OCI-LY3 (cell line): ENCODE results near the gene TDRKH.
"Not testable (repeated sequence)": the region's sequence is repeated elsewhere in the genome, so short reads cannot be mapped to it uniquely, and the experiment has no call there.

Source experiments
- H2AFZ ChIP-seq: fragments of 200-600, 300-600 bp; shearing (Covaris generic); 2 replicates; pipeline ENCODE4 v1.6.0; 2014; ENCODE audit warnings: antibody characterized with exemption, low read depth, low read length
- H3K27ac ChIP-seq: fragments of 200-600, 300-600 bp; sonication (generic); 2 replicates; pipeline ENCODE4 v1.5.1; 2014; ENCODE audit warnings: mild to moderate bottlenecking, low read length, moderate library complexity, mixed read lengths
- H3K27me3 ChIP-seq: fragments of 200-600, 300-600 bp; sonication (generic); 2 replicates; pipeline ENCODE4 v1.6.1; 2014; ENCODE audit warnings: low read depth, low read length, mixed read lengths
- H3K36me3 ChIP-seq: fragments of 200-600, 300-600 bp; sonication (generic); replicated peaks from 2 replicates; pipeline ENCODE3; 2014; ENCODE audit warnings: low read depth, low read length, mixed read lengths
- H3K4me1 ChIP-seq: fragments of 300-600, 200-600 bp; sonication (generic); 2 replicates; pipeline ENCODE4 v1.6.1; 2014; ENCODE audit warnings: low read length, mixed read lengths
- H3K4me2 ChIP-seq: fragments of 200-600, 300-600 bp; sonication (generic); 2 replicates; pipeline ENCODE4 v1.6.1; 2014; ENCODE audit warnings: low read length, mixed read lengths
- H3K4me3 ChIP-seq: fragments of 300-600, 200-600 bp; sonication (generic); 2 replicates; pipeline ENCODE4 v1.5.1; 2014; ENCODE audit warnings: antibody characterized with exemption, mild to moderate bottlenecking, low read length, moderate library complexity
- H3K79me2 ChIP-seq: fragments of 300-600, 200-600 bp; shearing (Covaris generic); 2 replicates; pipeline ENCODE4 v1.6.1; 2014; ENCODE audit warnings: mild to moderate bottlenecking, low read length, mixed read lengths
- H3K9ac ChIP-seq: fragments of 300-600, 200-600 bp; shearing (Covaris generic); 2 replicates; pipeline ENCODE4 v1.6.0; 2014; ENCODE audit warnings: mild to moderate bottlenecking, low read length, moderate library complexity
- H3K9me3 ChIP-seq: fragments of 200-600, 300-600 bp; shearing (Covaris generic); 2 replicates; pipeline ENCODE4 v1.6.1; 2014; ENCODE audit warnings: low read length, mixed read lengths; ENCODE audit not compliant: insufficient read depth
- H4K20me1 ChIP-seq: fragments of 200-600, 300-600 bp; sonication (generic); 2 replicates; pipeline ENCODE4 v1.6.1; 2016; ENCODE audit warnings: low read length, mixed read lengths; ENCODE audit not compliant: insufficient read depth
- CTCF ChIP-seq: fragments of 200-600, 300-600 bp; sonication (generic); IDR thresholded peaks from 2 replicates; pipeline ENCODE4 v1.5.1; 2014; ENCODE audit warnings: antibody characterized with exemption, low read length, low read depth
- EZH2phosphoT487 ChIP-seq: fragments of 200-600 bp; shearing (Covaris generic); IDR thresholded peaks from 2 replicates; pipeline ENCODE4 v1.6.1; 2018; ENCODE audit warnings: antibody characterized with exemption, mixed run types, low read depth

The TDRKH gene

GRCh38 chr1:151737026-151737425 lies 53.3 kb downstream of the TDRKH start:
- Histone ChIP-seq H3K36me3 (peaks cover 3% of the 10 kb centered on the region), H3K9me3 (peaks cover 13% of the 10 kb centered on the region; the same call in 1 of the 2 replicates), H4K20me1 (no peaks in the 10 kb centered on the region), H3K27me3 (no peaks in the 10 kb centered on the region), H3K9ac (no peak overlapping the region), H3K27ac (no peak overlapping the region), H3K4me1 (no peaks in the 10 kb centered on the region), H3K4me2 (no peak overlapping the region), H3K79me2 (no peaks in the 10 kb centered on the region), H2AFZ (no peak overlapping the region), H3K4me3 (no peak overlapping the region)
- TF ChIP-seq EZH2phosphoT487 (no peak), CTCF (no peak)

DNA sequence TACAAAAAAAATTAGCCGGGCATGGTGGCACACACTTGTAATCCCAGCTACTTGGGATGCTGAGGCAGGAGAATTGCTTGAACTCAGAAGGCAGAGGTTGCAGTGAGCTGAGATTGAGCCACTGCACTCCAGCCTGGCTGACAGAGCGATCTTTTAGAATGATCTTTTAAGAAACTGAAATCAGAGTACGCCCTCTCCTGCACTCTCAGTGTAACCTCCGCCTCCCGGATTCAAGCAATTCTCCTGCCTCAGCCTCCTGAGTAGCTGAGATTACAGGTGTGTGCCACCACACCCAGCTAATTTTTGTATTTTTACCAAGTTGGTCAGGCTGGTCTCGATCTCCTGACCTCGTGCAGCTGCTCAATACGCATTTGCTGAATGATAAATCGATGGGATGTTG lies 56.3 kb downstream of the TDRKH start:
- not testable (repeated sequence) for H4K20me1 ChIP-seq, H3K79me2 ChIP-seq

DNA sequence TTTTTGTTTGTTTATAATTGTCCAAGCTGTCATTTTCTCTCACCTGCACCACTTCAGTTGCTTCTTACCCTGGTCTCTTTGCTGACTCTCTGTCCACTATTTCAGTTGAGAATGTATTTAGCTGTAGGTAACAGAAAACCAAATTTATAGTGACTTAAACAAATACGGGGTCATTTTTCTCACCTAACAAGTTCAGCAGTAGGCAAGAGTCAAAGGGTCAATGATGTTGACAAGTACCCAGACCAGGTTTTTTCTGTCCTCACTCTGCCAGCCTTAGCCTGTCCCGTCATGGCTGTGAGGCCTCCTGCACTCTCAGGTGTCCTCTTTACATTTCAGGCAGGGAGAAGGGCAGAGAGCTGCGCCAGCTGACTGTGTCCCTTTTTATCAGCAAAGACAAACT lies 57.2 kb downstream of the TDRKH start:
- H3K36me3 ChIP-seq, result peaks cover 3% of the 10 kb centered on the region
- peaks cover 12% of the 10 kb centered on the region; the same call in 1 of the 2 replicates for H3K9me3 ChIP-seq
- no peaks in the 10 kb centered on the region for H3K4me1 ChIP-seq
- no peak overlapping the region for H3K4me2 ChIP-seq
- TF ChIP-seq EZH2phosphoT487 (no peak), CTCF (no peak)
- H3K27ac ChIP-seq, result no peak overlapping the region
- H3K27me3 ChIP-seq, result peaks cover 16% of the 10 kb centered on the region
- H3K79me2 ChIP-seq, result no peaks in the 10 kb centered on the region
- H3K9ac ChIP-seq, result no peak overlapping the region
- no peak overlapping the region for H2AFZ ChIP-seq
- no peaks in the 10 kb centered on the region for H4K20me1 ChIP-seq
- no peak overlapping the region for H3K4me3 ChIP-seq

More for the DNA sequence above, 56.3 kb downstream of the TDRKH start:
- H3K36me3 ChIP-seq, H2AFZ ChIP-seq, H3K9ac ChIP-seq, H3K4me3 ChIP-seq, H3K4me2 ChIP-seq, H3K27ac ChIP-seq, H3K4me1 ChIP-seq: not testable (repeated sequence)
- peaks cover 13% of the 10 kb centered on the region; the same call in 1 of the 2 replicates for H3K9me3 ChIP-seq
- peaks cover 11% of the 10 kb centered on the region for H3K27me3 ChIP-seq

- H3K27me3 ChIP-seq, result peaks cover 16% of the 10 kb centered on the region
- TF ChIP-seq EZH2phosphoT487 (no peak), CTCF (no peak)
- no peaks in the 10 kb centered on the region for H3K36me3 ChIP-seq
- H3K9me3 ChIP-seq, result no peaks in the 10 kb centered on the region
- H3K79me2 ChIP-seq, result no peaks in the 10 kb centered on the region
- H2AFZ ChIP-seq, result no peak overlapping the region
- H3K27ac ChIP-seq, result no peak overlapping the region
- no peaks in the 10 kb centered on the region for H3K4me1 ChIP-seq
- no peaks in the 10 kb centered on the region for H4K20me1 ChIP-seq
- no peak overlapping the region for H3K9ac ChIP-seq
- no peak overlapping the region for H3K4me2 ChIP-seq
- H3K4me3 ChIP-seq, result no peak overlapping the region
Measured at GRCh38 chr1:151729966-151730291, 60.4 kb downstream of the TDRKH start.
